ENCODE measurements around the gene CST7.

The CST7 gene

DNA sequence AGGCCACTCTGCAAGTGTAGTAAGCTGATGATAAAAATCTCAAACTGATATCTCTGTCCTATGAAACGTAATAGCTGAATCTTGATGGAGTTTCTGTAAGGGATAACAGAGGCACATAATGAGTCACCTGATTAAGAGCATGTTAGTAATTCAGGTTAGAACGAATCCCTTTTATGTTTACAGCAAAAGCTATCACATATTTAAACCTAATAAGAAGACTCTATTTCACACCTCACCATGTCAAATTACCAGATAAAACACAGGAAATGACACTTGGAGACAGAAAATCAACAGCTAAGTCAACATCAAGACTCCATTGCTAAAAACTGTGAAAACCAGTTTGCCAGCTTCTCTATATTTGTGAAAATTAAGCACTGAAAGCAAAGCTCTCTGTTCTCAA lies 11.8 kb downstream of the CST7 start:
- H3K4me1 ChIP-seq (ENCODE audit: control insufficient read depth, low read length): no peaks in the 10 kb centered on the region
- H3K4me3 ChIP-seq (ENCODE audit: low read length): no peak overlapping the region
- H3K36me3 ChIP-seq (ENCODE audit: control insufficient read depth, low read length): peaks cover 31% of the 10 kb centered on the region
- no peaks in the 10 kb centered on the region for H3F3A ChIP-seq (ENCODE audit: control insufficient read depth, insufficient read depth)
- no peaks in the 10 kb centered on the region for H3K9me3 ChIP-seq (ENCODE audit: control insufficient read depth, insufficient read depth, low read length)
- no peak overlapping the region for H3K4me2 ChIP-seq (ENCODE audit: low read length)
- no peaks in the 10 kb centered on the region for H4K20me1 ChIP-seq (ENCODE audit: control insufficient read depth, insufficient read depth, low read depth, low read length)
- H3K27ac ChIP-seq (ENCODE audit: low read depth, low read length): no peak overlapping the region
- TF ChIP-seq, protein P1, sequence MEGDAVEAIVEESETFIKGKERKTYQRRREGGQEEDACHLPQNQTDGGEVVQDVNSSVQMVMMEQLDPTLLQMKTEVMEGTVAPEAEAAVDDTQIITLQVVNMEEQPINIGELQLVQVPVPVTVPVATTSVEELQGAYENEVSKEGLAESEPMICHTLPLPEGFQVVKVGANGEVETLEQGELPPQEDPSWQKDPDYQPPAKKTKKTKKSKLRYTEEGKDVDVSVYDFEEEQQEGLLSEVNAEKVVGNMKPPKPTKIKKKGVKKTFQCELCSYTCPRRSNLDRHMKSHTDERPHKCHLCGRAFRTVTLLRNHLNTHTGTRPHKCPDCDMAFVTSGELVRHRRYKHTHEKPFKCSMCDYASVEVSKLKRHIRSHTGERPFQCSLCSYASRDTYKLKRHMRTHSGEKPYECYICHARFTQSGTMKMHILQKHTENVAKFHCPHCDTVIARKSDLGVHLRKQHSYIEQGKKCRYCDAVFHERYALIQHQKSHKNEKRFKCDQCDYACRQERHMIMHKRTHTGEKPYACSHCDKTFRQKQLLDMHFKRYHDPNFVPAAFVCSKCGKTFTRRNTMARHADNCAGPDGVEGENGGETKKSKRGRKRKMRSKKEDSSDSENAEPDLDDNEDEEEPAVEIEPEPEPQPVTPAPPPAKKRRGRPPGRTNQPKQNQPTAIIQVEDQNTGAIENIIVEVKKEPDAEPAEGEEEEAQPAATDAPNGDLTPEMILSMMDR (IDR thresholded peaks at IDR 0.05; ENCODE audit: low read depth, low read length, poor library complexity, severe bottlenecking): no peak
- no peak for TF ChIP-seq EZH2phosphoT487 (IDR thresholded peaks at IDR 0.05; ENCODE audit: borderline replicate concordance, low read length)
- no peaks in the 10 kb centered on the region for H3K79me2 ChIP-seq (ENCODE audit: control insufficient read depth, low read length)
- no peaks in the 10 kb centered on the region for H3K27me3 ChIP-seq (ENCODE audit: control insufficient read depth, low read length)
- H3K9me2 ChIP-seq (replicated peaks; ENCODE audit: control insufficient read depth, low read length): no peaks in the 10 kb centered on the region

DNA sequence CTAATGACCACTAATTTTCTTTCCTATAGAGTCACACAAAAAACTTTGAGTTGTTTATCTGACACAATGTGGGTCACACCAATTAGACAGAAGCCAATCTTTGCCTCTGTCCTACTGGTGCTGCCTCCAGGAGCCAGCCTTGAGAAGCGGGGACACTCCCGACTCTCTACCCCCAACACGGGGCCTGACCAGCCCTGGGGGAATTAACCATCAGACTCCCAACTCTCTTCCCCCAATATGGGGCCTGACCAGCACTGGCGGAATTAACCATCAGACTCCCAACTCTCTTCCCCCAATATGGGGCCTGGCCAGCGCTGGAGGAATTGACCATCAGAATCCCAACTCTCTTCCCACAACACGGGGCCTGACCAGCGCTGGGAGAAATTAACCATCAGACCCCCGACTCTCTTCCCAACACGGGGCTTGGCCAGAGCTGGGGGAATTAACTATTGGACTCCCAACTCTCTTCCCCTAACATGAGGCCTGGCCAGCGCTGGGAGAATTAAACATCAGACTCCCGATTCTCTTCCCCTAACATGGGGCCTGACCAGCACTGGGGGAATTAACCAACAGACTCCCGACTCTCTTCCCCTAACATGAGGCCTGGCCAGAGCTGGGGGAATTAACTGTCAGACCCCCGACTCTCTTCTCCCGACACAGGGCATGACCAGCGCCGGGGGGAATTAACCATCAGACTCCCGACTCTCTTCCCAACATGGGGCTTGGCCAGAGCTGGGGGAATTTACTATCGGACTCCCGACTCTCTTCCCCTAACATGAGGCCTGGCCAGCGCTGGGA lies 12.5 kb downstream of the CST7 start:
- no peak overlapping the region for H3K27ac ChIP-seq (ENCODE audit: low read depth, low read length)
- no peak overlapping the region for H3K4me3 ChIP-seq (ENCODE audit: low read length)
- H4K20me1 ChIP-seq (ENCODE audit: control insufficient read depth, insufficient read depth, low read depth, low read length): no peaks in the 10 kb centered on the region
- TF ChIP-seq, protein P1 (IDR thresholded peaks at IDR 0.05; ENCODE audit: low read depth, low read length, poor library complexity, severe bottlenecking): no peak
- no peak for TF ChIP-seq EZH2phosphoT487 (IDR thresholded peaks at IDR 0.05; ENCODE audit: borderline replicate concordance, low read length)
- no peaks in the 10 kb centered on the region for H3K27me3 ChIP-seq (ENCODE audit: control insufficient read depth, low read length)
- no peaks in the 10 kb centered on the region for H3K79me2 ChIP-seq (ENCODE audit: control insufficient read depth, low read length)
- no peaks in the 10 kb centered on the region for H3K9me3 ChIP-seq (ENCODE audit: control insufficient read depth, insufficient read depth, low read length)
- H3K4me2 ChIP-seq (ENCODE audit: low read length): no peak overlapping the region
- H3K9me2 ChIP-seq (replicated peaks; ENCODE audit: control insufficient read depth, low read length): no peaks in the 10 kb centered on the region
- no peaks in the 10 kb centered on the region for H3K4me1 ChIP-seq (ENCODE audit: control insufficient read depth, low read length)
- H3F3A ChIP-seq (ENCODE audit: control insufficient read depth, insufficient read depth): no peaks in the 10 kb centered on the region
- H3K36me3 ChIP-seq (ENCODE audit: control insufficient read depth, low read length): peaks cover 34% of the 10 kb centered on the region

DNA sequence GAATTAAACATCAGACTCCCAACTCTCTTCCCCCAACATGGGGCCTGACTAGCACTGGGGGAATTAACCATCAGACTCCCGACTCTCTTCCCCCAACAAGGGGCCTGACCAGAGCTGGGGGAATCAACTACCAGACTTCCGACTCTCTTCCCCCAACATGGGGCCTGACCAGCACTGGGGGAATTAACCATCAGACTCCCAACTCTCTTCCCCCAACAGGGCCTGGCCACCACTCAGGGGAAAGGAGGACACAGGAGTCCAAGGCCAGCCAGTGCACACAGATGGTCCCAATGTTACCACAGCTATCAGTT lies 13.1 kb downstream of the CST7 start:
- Histone ChIP-seq H3K4me2 (ENCODE audit: low read length) (no peak overlapping the region), H3K27ac (ENCODE audit: low read depth, low read length) (no peak overlapping the region), H3K9me2 (replicated peaks; ENCODE audit: control insufficient read depth, low read length) (no peaks in the 10 kb centered on the region), H3K27me3 (ENCODE audit: control insufficient read depth, low read length) (no peaks in the 10 kb centered on the region), H3F3A (ENCODE audit: control insufficient read depth, insufficient read depth) (no peaks in the 10 kb centered on the region), H3K4me3 (ENCODE audit: low read length) (no peak overlapping the region), H4K20me1 (ENCODE audit: control insufficient read depth, insufficient read depth, low read depth, low read length) (no peaks in the 10 kb centered on the region), H3K9me3 (ENCODE audit: control insufficient read depth, insufficient read depth, low read length) (no peaks in the 10 kb centered on the region), H3K4me1 (ENCODE audit: control insufficient read depth, low read length) (no peaks in the 10 kb centered on the region), H3K79me2 (ENCODE audit: control insufficient read depth, low read length) (no peaks in the 10 kb centered on the region), H3K36me3 (ENCODE audit: control insufficient read depth, low read length) (peaks cover 35% of the 10 kb centered on the region)
- TF ChIP-seq, protein P1 (IDR thresholded peaks at IDR 0.05; ENCODE audit: low read depth, low read length, poor library complexity, severe bottlenecking): no peak
- TF ChIP-seq EZH2phosphoT487 (IDR thresholded peaks at IDR 0.05; ENCODE audit: borderline replicate concordance, low read length): no peak
